ENCODE results near the gene CYP1A1.
"Not testable (repeated sequence)": the region's sequence is repeated elsewhere in the genome, so short reads cannot be mapped to it uniquely, and the experiment has no call there.

CYP1A1 gene

GRCh38 chr15:74735305-74735704 is 10.0 kb upstream of the CYP1A1 start:
- no peak for DNase-seq

DNA sequence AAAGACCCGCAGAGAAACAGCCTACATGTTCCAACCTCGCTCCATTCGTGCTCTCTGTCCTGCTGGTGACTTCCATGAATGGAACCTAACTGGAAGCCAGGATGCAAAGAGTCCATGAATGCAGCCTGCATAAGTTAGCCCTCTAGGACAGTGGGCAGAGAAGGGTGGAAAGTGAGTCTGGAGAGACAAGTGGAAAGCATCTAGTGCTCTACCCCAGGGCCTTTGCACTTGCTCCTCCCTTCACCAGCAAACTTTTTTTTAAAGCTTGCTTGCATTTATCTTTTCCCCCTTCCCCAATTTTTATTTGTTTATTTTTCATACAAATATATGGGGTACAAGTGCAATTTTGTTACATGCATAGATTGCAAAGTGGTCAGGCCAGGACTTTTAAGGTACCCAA is 7.9 kb upstream of the CYP1A1 start:
- no peak for DNase-seq

- no peak for DNase-seq
Measured at GRCh38 chr15:74732846-74733245, 7.5 kb upstream of the CYP1A1 start.

GRCh38 chr15:74730619-74731316 is 5.4 kb upstream of the CYP1A1 start:
- no peak for DNase-seq

DNA sequence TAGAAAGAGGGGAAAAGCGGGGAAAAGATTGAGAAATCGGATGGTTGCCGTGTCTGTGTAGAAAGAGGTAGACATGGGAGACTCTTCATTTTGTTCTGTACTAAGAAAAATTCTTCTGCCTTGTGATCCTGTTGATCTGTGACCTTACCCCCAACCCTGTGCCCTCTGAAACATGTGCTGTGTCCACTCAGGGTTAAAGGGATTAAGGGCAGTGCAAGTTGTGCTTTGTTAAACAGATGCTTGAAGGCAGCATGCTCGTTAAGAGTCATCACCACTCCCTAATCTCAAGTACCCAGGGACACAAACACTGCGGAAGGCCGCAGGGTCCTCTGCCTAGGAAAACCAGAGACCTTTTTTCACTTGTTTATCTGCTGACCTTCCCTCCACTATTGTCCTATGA is 4.0 kb upstream of the CYP1A1 start:
- DNase-seq: not testable (repeated sequence)

DNA sequence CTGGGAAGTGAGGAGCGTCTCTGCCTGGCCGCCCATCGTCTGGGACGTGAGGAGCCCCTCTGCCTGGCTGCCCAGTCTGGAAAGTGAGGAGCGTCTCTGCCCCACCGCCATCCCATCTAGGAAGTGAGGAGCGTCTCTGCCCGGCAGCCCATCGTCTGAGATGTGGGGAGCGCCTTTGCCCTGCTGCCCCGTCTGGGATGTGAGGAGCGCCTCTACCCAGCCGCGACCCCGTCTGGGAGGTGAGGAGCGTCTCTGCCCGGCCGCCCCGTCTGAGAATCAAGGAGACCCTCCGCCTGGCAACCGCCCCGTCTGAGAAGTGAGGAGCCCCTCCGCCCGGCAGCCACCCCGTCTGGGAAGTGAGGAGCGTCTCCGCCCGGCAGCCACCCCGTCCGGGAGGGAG is 3.4 kb upstream of the CYP1A1 start:
- not testable (repeated sequence) for DNase-seq

- no peak for DNase-seq
Measured at GRCh38 chr15:74727727-74728126, 2.4 kb upstream of the CYP1A1 start.

DNA sequence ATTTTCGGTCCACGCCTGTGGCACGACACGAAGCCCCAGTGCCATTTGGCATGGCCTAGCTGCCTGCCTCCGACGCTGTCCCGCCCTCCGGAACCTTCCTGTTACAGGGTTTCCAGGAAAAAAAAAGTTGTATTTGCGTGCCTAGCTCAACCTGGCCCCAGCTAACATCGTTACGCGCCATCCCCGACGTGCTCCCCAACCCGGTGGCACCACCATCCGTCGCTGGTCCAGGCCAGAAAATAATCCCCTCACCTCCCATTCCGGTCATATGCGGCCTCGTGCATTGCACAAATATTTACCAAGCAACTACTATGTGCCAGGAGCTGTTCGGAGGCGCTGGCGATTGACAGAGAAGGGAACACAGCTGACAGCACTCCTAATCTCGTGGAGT is 1.4 kb upstream of the CYP1A1 start:
- DNase-seq: no peak

DNA sequence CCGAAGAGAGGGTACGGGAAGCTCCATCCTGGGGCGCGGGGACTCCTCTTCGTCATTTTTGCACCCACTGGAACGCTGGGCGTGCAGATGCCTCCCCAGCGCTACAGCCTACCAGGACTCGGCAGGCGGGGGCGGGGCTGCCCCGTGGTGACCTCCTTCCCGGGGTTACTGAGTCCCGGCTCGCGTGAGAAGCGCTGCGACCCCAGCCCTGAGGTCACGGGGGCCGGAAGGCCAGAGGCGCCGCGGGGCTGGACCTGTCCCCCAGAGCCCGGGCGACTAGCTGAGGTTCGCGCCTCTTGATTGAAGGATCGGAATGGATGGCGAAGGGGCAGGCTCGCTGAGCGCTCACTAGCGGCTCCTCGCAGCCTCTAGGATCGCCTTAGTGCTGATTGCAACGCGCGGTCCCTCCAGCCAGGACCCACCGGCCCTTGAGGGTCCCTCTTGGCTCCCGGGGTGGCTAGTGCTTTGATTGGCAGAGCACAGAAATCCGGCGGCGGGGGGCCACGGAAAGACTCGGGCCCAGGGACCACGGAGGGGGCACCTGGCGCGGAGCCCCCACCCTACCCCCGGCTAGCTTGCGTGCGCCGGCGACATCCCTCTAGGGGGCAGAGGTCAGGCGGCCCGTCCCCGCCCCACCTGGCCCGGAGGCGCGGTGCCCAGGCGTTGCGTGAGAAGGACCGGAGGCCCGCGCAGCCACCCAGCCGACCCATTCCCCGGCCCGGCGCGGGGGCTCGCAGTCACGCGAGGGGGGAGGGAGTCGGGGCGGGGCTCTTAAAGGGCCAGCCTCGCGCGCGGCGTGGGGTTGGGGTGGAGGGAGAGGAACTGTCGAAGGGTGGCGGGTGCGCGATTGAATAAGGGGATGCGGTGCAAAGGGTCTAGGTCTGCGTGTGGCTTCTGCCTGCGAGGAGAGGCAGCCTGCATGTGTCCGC is 781 bp upstream of the CYP1A1 start:
- no peak for DNase-seq

- DNase-seq: no peak
Measured at GRCh38 chr15:74724570-74725224, 631 bp downstream of the CYP1A1 start.

GRCh38 chr15:74723754-74724334 is 1.5 kb downstream of the CYP1A1 start:
- no peak for DNase-seq

DNA sequence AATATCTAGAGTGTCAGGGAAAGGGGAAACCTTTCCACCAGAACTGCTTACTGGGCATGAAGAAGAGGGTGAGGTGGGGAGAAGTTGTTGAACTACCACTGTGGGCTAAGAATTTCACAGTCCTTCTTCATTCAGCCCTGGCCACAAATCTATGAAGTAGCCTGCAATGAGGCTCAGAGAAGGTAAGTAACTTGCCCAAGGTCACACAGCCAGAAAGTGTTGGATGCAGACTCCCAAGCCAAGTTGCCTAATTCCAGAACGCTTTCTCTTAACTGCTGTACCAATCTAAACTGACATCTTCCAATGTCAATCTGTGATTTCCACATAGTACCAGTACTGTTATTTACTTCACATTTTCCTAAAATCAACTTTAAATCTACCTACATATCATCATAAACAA is 2.1 kb downstream of the CYP1A1 start:
- no peak for DNase-seq

- no peak for DNase-seq
Measured at GRCh38 chr15:74722591-74722990, 2.7 kb downstream of the CYP1A1 start.

- no peak for DNase-seq
Measured at GRCh38 chr15:74716651-74717050, 8.7 kb downstream of the CYP1A1 start.

GRCh38 chr15:74712311-74712710 is 13.0 kb downstream of the CYP1A1 start:
- no peak for DNase-seq

- DNase-seq: no peak
Measured at GRCh38 chr15:74710319-74711094, 14.8 kb downstream of the CYP1A1 start.

GRCh38 chr15:74709892-74710291 is 15.4 kb downstream of the CYP1A1 start:
- no peak for DNase-seq

- DNase-seq: no peak
Measured at GRCh38 chr15:74709011-74709410, 16.3 kb downstream of the CYP1A1 start.

DNA sequence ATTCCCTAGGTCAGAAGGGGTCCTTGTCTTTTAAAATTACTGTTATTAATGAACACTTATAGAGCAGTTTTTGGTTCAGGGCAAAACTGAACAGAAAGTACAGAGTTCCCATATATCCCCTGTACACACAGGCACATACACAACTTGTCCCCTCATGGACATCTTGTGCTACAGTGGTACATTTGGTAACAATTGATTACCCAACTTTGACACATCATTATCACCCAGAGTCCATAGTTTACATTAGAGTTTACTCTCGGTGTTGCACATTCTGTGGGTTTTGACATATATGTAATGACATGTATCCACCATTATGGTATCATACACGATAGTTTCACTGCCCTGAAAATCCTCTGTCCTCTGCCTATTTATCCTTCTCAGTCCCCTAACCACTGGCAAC is 28.5 kb downstream of the CYP1A1 start:
- no peak for DNase-seq

DNA sequence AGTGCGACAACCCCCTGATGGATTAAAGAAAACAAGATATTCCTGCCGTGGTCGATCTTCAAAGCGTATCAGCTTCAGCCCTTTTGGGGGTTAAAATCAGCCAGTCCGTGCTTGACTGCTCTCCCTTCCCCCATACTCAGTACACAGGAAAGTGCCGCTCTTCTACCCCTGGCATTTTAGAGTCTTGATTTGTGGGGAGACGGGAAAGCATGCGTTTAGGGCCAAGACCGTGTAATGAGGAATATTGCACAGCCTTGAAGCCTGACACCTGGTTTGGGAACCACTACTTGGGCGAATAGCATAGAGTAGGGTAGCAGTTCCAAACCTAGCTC is 29.0 kb downstream of the CYP1A1 start:
- DNase-seq: no peak

- DNase-seq: peak; percentile 65
Measured at GRCh38 chr15:74695597-74696397, 29.5 kb downstream of the CYP1A1 start, which contains the start of gene EDC3. Gene EDC3, minus strand, starts transcription at chr15:74696024. Its CDS starts 20,900 bp downstream, at chr15:74675124.

DNA sequence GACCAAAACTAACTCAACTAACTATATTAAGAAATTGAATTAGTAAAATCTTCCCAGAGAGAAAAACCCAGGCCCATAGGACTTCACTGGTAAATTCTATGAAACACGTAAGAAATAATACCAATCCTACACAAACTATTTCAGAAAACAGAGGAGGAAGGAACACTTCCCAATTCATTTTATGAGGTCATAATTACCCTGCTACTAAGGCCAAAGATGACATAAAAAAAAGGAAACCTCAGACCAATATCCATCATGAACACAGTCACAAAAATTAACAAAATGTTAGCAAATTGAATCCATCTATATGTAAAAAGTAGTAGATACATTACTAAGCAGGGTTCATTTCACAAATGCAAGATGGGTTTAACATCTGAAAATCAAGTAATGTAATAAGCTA is 33.0 kb downstream of the CYP1A1 start:
- DNase-seq: no peak

Measured in NCI-H2107 (cell line).